B cell (primary cell): ENCODE results near the gene ALPL. TPM values are rescaled to one million over a fixed set of nuclear protein-coding genes. Genes with fewer than 3 reads are reported as not detected.

ENCODE experiments used
- ATAC-seq: fragments of 200-7000 bp; cut with Tn5 transposase; one replicate; pipeline ENCODE4 v1.10.0; 2021; ENCODE audit warnings: low read depth, mild to moderate bottlenecking, moderate number of reproducible peaks, moderate library complexity
- CTCF ChIA-PET: fragments of 350-600 bp; sonication (Branson Sonifier 250); formaldehyde crosslinking; loops from one replicate; lab custom pipeline; 2021; ENCODE audit warnings: antibody characterized with exemption, inconsistent platforms; lab: Charles Lee
- POLR2A ChIA-PET: fragments of 350-600 bp; sonication (Branson Sonifier 250); formaldehyde crosslinking; loops from one replicate; lab custom pipeline; 2021; ENCODE audit warnings: antibody characterized with exemption; lab: Charles Lee
- DNase-seq: peaks from one replicate; pipeline ENCODE4 v3.0.0; 2013
- H2AFZ ChIP-seq: 2 replicates; pipeline ENCODE4 v1.6.1; 2012; ENCODE audit warnings: mild to moderate bottlenecking, low read depth, low read length; ENCODE audit not compliant: insufficient read depth, poor library complexity, severe bottlenecking
- H3K27ac ChIP-seq, 2 donors: 1 replicate in 1 of 2; 2 replicates in 1 of 2; pipeline ENCODE4 v1.5.1; 2012 to 2013; ENCODE audit warnings: low read length in 2 of 2, mild to moderate bottlenecking in 2 of 2, moderate library complexity in 1 of 2
- H3K27me3 ChIP-seq, 4 experiments: fragments of 200-600 bp in 1 of 4; sonication (generic) in 1 of 4; replicated peaks in 1 of 4; 1 replicate in 2 of 4; 2 replicates in 2 of 4; pipeline versions ENCODE4 v1.6.1 to v1.7.0; 2013 to 2016; ENCODE audit warnings: low read length in 3 of 4, mild to moderate bottlenecking in 2 of 4, mixed read lengths in 1 of 4, moderate library complexity in 1 of 4; ENCODE audit not compliant: insufficient read depth in 4 of 4, control insufficient read depth in 3 of 4; ENCODE audit errors: control extremely low read depth in 1 of 4
- H3K36me3 ChIP-seq, 2 experiments: replicated peaks in 1 of 2; 1 replicate in 1 of 2; 2 replicates in 1 of 2; pipeline versions ENCODE4 v1.6.1 to v1.7.1; 2013; ENCODE audit warnings: low read length in 1 of 2; ENCODE audit not compliant: insufficient read depth in 2 of 2, control insufficient read depth in 1 of 2; ENCODE audit errors: control extremely low read depth in 1 of 2, extremely low read depth in 1 of 2
- H3K4me1 ChIP-seq, 2 donors: fragments of 200-600 bp in 1 of 2; sonication (generic) in 1 of 2; 1 replicate in 1 of 2; 2 replicates in 1 of 2; pipeline versions ENCODE4 v1.5.1 to v1.6.1; 2013 to 2017; ENCODE audit warnings: low read length in 2 of 2; ENCODE audit not compliant: control insufficient read depth in 2 of 2, insufficient read depth in 2 of 2
- H3K4me2 ChIP-seq: replicated peaks from 2 replicates; pipeline ENCODE3; 2012; ENCODE audit warnings: mild to moderate bottlenecking, low read depth, low read length; ENCODE audit not compliant: poor library complexity, severe bottlenecking
- H3K4me3 ChIP-seq, 5 experiments: fragments of 200-600 bp in 1 of 5; sonication (generic) in 1 of 5; 1 replicate in 3 of 5; 2 replicates in 2 of 5; pipeline versions ENCODE4 v1.5.1 to v1.7.0; 2011 to 2016; ENCODE audit warnings: low read length in 4 of 5, mild to moderate bottlenecking in 4 of 5, low read depth in 2 of 5, control low read depth in 1 of 5, moderate library complexity in 1 of 5; ENCODE audit not compliant: insufficient read depth in 1 of 5; ENCODE audit errors: control extremely low read depth in 1 of 5, extremely low read depth in 1 of 5
- H3K79me2 ChIP-seq: fragments of 200-600 bp; sonication (generic); one replicate; pipeline ENCODE4 v1.6.0; 2016; ENCODE audit warnings: low read length; ENCODE audit not compliant: control insufficient read depth, insufficient read depth
- H3K9ac ChIP-seq: fragments of 200-600 bp; sonication (generic); 2 replicates; pipeline ENCODE4 v1.6.1; 2017; ENCODE audit warnings: mild to moderate bottlenecking, low read length, moderate library complexity
- H3K9me3 ChIP-seq, 3 donors: one replicate each; pipeline versions ENCODE4 v1.6.1 to v1.7.1; 2013; ENCODE audit warnings: low read length in 2 of 3; ENCODE audit not compliant: control insufficient read depth in 2 of 3, insufficient read depth in 1 of 3; ENCODE audit errors: control extremely low read depth in 1 of 3
- H4K20me1 ChIP-seq: 2 replicates; pipeline ENCODE4 v1.6.0; 2012; ENCODE audit warnings: mild to moderate bottlenecking, low read length; ENCODE audit not compliant: insufficient read depth, control insufficient read depth, poor library complexity, severe bottlenecking
- H3K27ac Mint-ChIP-seq: one replicate; pipeline ENCODE4 v1.8.0; 2021; ENCODE audit warnings: mixed read lengths
- H3K27me3 Mint-ChIP-seq: one replicate; pipeline ENCODE4 v1.8.0; 2021; ENCODE audit warnings: mixed read lengths
- H3K4me1 Mint-ChIP-seq: one replicate; pipeline ENCODE4 v1.8.0; 2021; ENCODE audit warnings: mixed read lengths
- H3K4me3 Mint-ChIP-seq: one replicate; pipeline ENCODE4 v1.8.0; 2021; ENCODE audit warnings: mixed read lengths
- H3K9me3 Mint-ChIP-seq: one replicate; pipeline ENCODE4 v1.8.0; 2022; ENCODE audit warnings: mixed read lengths; ENCODE audit not compliant: insufficient read depth
- EZH2 ChIP-seq: IDR thresholded peaks from 2 replicates; pipeline ENCODE4 v1.6.1; 2012; ENCODE audit warnings: borderline replicate concordance, low read depth, mild to moderate bottlenecking, moderate library complexity, low read length; ENCODE audit not compliant: insufficient read depth, poor library complexity, severe bottlenecking
- WGBS: methylation state at CpG from one replicate; pipeline ENCODE4 v1.1.5; 2013; ENCODE audit warnings: missing lambda C conversion rate; ENCODE audit not compliant: insufficient coverage; 5-methylcytosine and 5-hydroxymethylcytosine counted together
- intact Hi-C: fragments of 100-400 bp; cut with micrococcal nuclease; formaldehyde crosslinking; loops from one replicate; pipeline ENCODE4 v1.10.0; 2022
- polyA plus RNA-seq: library from polyadenylated mRNA; depleted of rRNA; stranded (reverse); fragments of >200 nt; gene quantifications from 2 replicates; pipeline ENCODE4 v1.2.3, GENCODE V29; 2012
- total RNA-seq, 2 donors: library from RNA; stranded (reverse); fragments of 120-200 nt in 1 of 2; gene quantifications; 1 replicate in 1 of 2; 2 replicates in 1 of 2; pipeline versions ENCODE4 v1.2.3 to v1.2.4, GENCODE V29; 2013 to 2022
- TF ChIP-seq, protein P1 (sequence below): fragments of 200-600 bp; IDR thresholded peaks from one replicate; pipeline ENCODE4 v1.8.0; 2022; ENCODE audit warnings: antibody characterized with exemption, mild to moderate bottlenecking

The ALPL gene
- total and polyA plus RNA-seq, 2 donors (not counting 1 experiment from before 2014, with no cell fraction given): 1.6 to 12.2 TPM

GRCh38 chr1:21617126-21617738 lies 108.0 kb downstream of the ALPL start:
- Histone ChIP-seq H3K36me3 (no peaks in the 10 kb centered on the region), H3K27ac (no peak overlapping the region), H3K9me3 (no peaks in the 10 kb centered on the region), H3K4me1 (peaks cover 0 to 3% of the 10 kb centered on the region in 2 donors), H2AFZ (no peak overlapping the region), H3K9ac (no peak overlapping the region), H3K4me2 (no peak overlapping the region), H3K27me3 (peaks cover 0 to 19% (median 5%) of the 10 kb centered on the region in 4 experiments), H3K4me3 (no peak overlapping the region), H4K20me1 (no peaks in the 10 kb centered on the region), H3K79me2 (no peaks in the 10 kb centered on the region)
- Mint-ChIP-seq H3K27me3 (peaks cover 15% of the 10 kb centered on the region), H3K27ac (no peak overlapping the region), H3K9me3 (no peaks in the 10 kb centered on the region), H3K4me1 (peaks cover 7% of the 10 kb centered on the region), H3K4me3 (no peak overlapping the region)
- POLR2A ChIA-PET: no interaction called here
- intact Hi-C loops: no loop called here
- DNase-seq: no peak
- TF ChIP-seq EZH2: no peak
- TF ChIP-seq, protein P1, sequence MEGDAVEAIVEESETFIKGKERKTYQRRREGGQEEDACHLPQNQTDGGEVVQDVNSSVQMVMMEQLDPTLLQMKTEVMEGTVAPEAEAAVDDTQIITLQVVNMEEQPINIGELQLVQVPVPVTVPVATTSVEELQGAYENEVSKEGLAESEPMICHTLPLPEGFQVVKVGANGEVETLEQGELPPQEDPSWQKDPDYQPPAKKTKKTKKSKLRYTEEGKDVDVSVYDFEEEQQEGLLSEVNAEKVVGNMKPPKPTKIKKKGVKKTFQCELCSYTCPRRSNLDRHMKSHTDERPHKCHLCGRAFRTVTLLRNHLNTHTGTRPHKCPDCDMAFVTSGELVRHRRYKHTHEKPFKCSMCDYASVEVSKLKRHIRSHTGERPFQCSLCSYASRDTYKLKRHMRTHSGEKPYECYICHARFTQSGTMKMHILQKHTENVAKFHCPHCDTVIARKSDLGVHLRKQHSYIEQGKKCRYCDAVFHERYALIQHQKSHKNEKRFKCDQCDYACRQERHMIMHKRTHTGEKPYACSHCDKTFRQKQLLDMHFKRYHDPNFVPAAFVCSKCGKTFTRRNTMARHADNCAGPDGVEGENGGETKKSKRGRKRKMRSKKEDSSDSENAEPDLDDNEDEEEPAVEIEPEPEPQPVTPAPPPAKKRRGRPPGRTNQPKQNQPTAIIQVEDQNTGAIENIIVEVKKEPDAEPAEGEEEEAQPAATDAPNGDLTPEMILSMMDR: no peak
- no peak for ATAC-seq
- 94% methylated on average over 15 of the region's 16 CpGs for WGBS
- CTCF ChIA-PET: no interaction called here

DNA sequence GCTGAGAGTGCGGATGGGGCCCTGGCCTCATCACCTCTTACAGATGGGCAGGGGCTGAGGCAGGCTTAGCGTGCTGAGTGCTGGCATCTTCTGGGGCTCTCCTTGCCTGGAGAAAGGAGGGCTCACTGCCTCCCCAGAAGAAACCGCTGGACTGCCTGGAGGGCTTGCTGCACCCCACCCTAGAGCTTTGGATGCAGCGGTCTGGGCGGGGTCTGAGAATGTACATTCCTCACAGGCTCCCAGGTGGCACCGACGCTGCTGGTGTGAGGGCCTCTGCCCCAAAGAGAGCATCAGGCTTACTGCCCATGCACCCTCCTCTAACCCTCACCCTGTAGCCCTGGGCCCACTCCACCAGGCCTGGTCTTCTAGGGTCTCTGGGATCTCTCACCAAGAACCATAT lies 108.8 kb downstream of the ALPL start:
- TF ChIP-seq EZH2: no peak
- TF ChIP-seq, protein P1: no peak
- Histone ChIP-seq H3K4me2 (no peak overlapping the region), H2AFZ (no peak overlapping the region), H3K9ac (no peak overlapping the region), H3K27ac (no peak overlapping the region), H3K36me3 (no peaks in the 10 kb centered on the region), H3K9me3 (no peaks in the 10 kb centered on the region), H4K20me1 (no peaks in the 10 kb centered on the region), H3K4me3 (no peak overlapping the region), H3K4me1 (peaks cover 0 to 8% of the 10 kb centered on the region in 2 donors), H3K79me2 (no peaks in the 10 kb centered on the region), H3K27me3 (peaks cover 0 to 24% (median 7%) of the 10 kb centered on the region in 4 experiments)
- H3K27ac Mint-ChIP-seq: no peak overlapping the region
- DNase-seq (no peak), ATAC-seq (no peak)
- intact Hi-C loops: no loop called here
- no peaks in the 10 kb centered on the region for H3K9me3 Mint-ChIP-seq
- ChIA-PET POLR2A (no interaction called here), CTCF (no interaction called here)
- no peak overlapping the region for H3K4me3 Mint-ChIP-seq
- peaks cover 20% of the 10 kb centered on the region for H3K27me3 Mint-ChIP-seq
- H3K4me1 Mint-ChIP-seq: peaks cover 11% of the 10 kb centered on the region
- 91% methylated on average over 7 of the region's 7 CpGs for WGBS
